EH (cell line): ENCODE results near the gene SLC1A3.
"Not testable (repeated sequence)": the region's sequence is repeated elsewhere in the genome, so short reads cannot be mapped to it uniquely, and the experiment has no call there.

Source experiments
- DNase-seq: peaks from one replicate; pipeline ENCODE4 v3.0.0-alpha.2; 2015; ENCODE audit warnings: low read depth

SLC1A3 gene

DNA sequence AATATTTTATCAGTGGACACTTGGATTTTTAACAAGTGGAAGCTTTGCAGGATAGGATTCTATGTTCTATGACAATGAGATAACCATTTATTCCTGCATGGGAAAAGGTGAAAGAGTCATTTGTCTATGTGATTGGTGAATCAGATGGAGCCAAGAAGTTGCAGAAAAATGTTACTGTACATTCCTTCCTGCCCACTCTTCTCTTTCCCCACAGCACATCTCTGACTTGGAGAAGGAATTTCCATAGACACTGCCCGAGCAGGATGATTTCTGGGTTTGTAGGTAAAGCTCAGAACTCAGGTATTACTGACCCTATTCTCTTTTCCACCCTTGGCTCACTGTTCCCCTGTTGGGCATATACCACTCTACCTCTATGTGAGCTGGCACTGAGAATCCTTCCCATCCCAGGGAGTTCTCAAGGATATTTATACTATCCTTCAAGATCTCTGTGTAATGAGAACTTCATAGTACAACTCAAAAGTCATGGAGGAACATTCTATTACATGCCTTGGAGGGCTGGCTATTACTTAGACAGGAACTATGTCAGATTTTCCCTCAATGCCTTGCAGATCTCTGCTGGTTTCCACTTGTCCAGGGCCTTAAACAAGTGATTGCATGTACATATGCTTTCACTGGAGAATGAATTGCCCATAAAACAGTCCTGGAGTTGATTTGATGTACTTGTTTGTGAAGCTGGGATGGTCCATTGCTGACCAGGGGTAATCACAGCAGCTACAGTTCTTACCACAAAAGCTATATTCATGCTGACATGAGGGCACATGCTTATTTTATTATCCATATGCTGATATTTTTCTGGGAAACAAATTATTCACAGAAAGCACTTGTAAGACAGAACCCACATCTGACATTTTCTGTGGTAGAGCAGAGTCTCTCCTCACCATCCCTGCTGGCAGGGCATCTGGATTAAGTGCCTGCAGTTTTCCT is 24.1 kb downstream of the SLC1A3 start:
- DNase-seq, result peak; percentile 10

- DNase-seq, result no peak
Measured at GRCh38 chr5:36631154-36631553, 24.7 kb downstream of the SLC1A3 start.

DNA sequence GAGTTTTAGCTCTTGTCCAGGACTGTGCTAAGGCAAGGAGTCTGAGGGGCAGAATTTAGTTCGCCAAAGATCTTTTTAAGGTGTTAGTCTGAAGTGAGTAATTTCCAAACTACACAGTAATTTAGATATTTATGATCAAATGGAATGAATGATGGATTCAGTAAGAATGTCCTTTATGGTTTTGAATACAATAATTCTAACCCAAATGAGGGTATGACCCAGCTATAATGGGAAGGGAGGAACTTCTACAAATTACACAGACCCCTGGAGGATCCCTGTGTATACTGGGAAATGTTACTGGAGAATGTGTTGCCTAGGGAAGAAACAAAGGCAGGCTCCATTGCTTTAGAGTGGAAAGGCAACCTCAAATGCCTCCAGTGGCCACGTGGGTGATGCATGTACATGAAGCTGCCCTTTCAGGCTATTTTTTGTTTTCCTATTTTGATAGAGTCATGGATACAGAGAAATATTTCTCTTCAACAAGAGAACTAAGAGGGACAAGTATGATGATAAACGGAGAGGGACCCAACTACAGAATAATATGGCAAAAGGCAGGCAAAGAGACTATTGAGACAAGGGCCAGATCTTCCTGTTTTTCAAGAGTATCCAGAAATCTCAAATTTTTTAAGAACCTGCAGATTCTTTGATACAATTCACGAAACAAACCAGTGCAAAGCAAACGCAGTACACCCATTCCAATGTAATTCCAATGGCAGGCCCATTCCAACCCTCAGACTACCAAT is 25.4 kb downstream of the SLC1A3 start:
- DNase-seq, result no peak

DNA sequence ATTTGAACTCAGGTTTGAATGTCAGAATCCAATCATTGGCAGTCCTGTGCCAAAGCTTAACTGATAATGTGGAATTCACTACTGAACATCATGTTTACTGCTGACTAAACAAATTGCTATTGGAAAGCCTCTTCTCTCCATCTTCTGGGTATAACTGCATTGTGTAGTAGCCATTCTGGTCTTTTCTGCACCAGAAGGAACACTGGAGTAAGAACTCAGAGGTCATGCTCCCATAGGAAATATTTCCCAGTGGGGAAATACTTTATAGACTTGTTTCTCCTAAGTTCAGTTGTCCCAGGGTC is 25.9 kb downstream of the SLC1A3 start:
- DNase-seq, result no peak

DNA sequence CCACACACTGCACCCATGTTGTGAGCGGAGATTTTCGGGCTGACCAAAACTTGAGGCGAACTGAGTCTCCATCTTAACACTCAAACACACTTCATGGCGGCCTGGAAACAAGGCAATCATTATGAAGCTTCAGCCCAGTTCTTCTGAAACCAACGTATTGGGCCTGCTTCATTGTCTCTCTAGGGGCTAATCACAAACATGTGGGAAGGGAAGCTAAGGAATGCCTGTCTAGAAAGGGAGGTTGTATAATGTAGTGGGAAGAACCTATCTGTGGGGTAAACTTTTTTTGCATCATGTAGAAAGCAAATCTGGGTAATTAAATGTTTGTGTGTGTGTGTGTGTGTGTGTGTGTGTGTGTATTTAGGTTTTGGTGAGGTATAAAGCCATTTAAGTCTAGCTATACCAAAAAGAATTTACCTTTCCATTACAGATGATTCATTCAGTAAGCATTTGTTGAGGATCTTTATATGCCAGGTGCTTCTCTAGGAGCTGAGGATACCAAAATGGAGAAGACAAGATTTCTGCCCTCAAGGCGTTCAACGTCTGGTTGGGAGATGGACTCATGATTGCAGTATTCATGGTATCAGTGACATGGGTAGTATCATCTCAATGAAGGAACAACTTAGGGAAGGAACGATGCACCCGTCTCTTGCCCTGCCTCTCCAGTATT is 29.4 kb downstream of the SLC1A3 start:
- DNase-seq, result no peak

- DNase-seq, result no peak
Measured at GRCh38 chr5:36637101-36637500, 30.7 kb downstream of the SLC1A3 start.

GRCh38 chr5:36637516-36637915 is 31.1 kb downstream of the SLC1A3 start:
- DNase-seq, result no peak

DNA sequence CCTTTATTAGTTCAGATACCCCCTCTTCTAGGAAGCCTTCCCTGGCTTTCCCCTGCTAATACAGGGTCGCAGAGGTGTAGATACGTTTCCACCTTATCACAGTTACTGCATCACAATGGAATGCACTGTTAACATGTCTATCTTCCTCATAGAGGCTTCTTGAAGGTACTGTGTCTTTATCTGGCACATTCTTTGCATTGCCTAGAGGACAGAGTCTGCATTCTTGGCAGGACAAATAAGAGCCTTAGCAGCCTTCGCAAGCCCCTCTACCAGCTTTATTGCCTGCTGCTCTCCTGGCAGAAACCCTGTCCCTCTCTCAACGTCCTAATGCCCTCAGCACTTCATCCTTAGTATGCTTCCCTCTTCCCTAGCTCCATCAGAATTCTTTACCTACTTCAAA is 31.6 kb downstream of the SLC1A3 start:
- DNase-seq, result no peak

- DNase-seq, result no peak
Measured at GRCh38 chr5:36640949-36641348, 34.5 kb downstream of the SLC1A3 start.

- DNase-seq, result no peak
Measured at GRCh38 chr5:36641431-36641830, 35.0 kb downstream of the SLC1A3 start.

DNA sequence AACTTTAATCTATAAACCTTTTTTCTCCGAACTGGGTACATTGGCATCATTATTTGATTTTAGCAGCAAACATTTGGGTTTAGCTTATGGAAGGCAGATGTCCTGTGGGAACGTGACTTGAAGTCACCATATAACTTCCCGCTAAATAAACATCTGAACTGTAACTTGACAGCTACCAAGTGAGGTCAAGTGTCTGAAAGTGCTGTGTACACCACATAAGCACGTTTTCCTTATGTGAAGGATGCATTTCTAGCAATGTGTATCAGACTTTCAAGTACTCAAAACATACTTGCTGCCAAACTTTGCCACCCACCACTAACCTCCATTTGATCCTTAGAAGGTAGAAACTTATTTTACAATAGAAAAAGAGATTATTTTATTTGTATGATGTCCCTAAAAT is 35.7 kb downstream of the SLC1A3 start:
- DNase-seq, result no peak

GRCh38 chr5:36643162-36643561 is 36.8 kb downstream of the SLC1A3 start:
- no peak for DNase-seq

- DNase-seq, result not testable (repeated sequence)
Measured at GRCh38 chr5:36643841-36644240, 37.4 kb downstream of the SLC1A3 start.

DNA sequence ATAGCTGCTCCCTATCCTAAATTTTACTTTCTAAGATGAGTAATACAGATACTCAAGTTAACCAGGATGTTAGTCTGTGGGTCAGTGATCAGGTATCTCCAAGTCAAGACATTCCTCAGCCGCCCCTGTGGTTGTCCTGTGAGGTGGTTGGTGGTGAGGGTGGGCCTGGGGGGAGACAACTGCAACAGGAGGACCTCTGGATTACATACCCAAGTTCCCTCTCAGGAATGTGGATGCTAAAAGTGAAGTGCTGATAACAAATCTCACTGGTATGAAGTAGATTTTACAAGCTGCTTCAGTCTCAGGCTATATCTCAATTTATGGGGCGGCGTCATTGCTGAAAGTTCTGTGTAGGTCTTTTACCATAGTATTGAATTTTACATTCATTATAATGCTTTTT is 38.3 kb downstream of the SLC1A3 start:
- no peak for DNase-seq

DNA sequence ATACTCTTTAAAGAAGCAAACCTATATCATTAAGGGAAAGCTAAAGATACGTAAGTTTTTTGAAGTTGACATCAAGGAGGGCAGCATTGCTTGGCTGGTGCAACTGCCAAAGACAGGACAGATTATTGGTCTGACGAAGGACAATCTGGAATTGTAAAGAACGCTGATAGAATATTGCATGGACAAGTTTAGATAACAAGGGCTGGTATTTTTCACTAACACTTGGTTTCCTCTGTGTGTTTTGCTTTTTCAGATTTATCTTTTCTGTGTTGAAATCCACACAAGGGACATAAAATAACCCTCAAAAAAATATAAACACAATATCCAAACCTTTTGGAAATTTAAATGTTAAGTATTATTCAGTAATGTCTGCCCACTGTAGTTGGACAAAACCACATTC is 39.7 kb downstream of the SLC1A3 start:
- no peak for DNase-seq

DNA sequence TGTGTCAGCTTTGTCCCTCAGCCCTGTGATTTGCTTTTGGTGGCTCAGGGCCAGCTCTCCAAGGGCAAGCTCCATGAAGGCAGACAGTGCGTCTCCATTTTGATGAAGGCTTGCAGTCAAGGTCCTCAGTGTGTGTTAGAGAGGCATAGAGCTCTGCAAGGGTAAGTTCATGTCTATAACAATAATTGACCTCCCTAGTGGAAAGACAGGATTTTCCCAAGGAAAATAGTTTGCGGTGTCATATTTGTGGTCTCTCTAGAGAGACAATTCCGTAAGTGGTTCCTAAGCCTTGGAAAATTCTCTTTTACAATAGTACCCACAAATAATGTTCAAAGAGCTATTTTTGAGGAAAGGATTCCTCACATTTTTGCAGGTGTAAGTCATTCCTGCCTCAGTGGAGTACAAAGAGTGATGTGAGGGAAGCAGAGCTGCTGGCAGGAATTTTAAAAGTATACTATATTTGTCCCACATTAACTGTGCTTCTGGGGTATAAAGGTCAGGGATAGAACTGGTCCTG is 40.2 kb downstream of the SLC1A3 start:
- DNase-seq, result peak; percentile 13

GRCh38 chr5:36647046-36647445 is 40.6 kb downstream of the SLC1A3 start:
- DNase-seq, result no peak

- no peak for DNase-seq
Measured at GRCh38 chr5:36648426-36648825, 42.0 kb downstream of the SLC1A3 start.

GRCh38 chr5:36651761-36652685 is 45.6 kb downstream of the SLC1A3 start:
- no peak for DNase-seq

GRCh38 chr5:36653044-36653705 is 46.8 kb downstream of the SLC1A3 start:
- no peak for DNase-seq

DNA sequence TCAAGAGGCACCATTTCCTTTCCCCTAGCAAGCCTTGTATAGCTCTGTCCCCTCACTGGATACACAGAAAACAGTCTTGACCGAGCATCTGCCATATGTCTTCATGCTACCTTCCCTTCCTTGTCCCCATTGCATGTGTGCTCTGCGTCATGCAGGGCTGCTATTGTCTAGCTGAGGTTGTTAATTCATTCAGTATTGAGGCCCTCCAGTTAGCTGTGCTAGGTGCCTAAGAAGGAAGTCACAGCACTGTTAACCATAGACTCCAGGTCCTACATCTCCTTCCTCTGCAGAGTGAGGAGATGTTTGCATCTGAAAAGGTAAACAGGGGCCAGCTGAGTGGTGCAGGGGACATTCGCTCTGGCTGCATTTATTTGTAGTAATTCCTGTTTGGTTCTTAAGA is 48.2 kb downstream of the SLC1A3 start:
- DNase-seq, result no peak
